ENCODE results near the gene EIF4G3.
"Not testable (repeated sequence)": the region's sequence is repeated elsewhere in the genome, so short reads cannot be mapped to it uniquely, and the experiment has no call there.

EIF4G3 gene

DNA sequence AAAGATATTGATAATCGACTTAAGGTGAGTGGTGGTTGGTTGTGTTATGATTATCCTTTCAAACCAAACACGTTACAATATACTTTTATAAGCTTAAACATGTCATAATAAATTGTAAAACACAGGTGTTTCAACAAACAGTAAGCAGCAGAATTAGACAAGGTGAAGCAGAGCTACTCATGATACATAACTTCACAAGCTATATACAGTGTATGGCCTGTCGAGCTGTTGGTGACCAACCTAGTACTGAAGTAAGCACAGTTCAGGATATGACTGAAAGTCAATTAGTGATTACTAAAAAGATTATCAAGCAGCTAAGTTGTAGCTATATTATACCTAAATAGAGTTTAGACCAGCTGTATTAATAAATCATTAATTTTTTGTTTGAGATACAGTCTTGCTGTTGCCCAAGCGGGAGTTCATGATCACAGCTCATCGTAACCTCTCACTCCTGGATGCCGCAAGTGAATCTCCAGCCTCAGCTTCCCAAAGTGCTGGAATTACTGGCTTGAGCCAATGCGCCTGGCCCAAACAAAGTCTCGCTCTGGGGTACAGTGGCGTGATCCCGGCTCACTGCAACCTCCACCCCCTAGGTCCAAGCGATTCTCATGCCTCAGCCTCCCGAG is 148.1 kb downstream of the EIF4G3 start:
- TF ChIP-seq, protein P1, sequence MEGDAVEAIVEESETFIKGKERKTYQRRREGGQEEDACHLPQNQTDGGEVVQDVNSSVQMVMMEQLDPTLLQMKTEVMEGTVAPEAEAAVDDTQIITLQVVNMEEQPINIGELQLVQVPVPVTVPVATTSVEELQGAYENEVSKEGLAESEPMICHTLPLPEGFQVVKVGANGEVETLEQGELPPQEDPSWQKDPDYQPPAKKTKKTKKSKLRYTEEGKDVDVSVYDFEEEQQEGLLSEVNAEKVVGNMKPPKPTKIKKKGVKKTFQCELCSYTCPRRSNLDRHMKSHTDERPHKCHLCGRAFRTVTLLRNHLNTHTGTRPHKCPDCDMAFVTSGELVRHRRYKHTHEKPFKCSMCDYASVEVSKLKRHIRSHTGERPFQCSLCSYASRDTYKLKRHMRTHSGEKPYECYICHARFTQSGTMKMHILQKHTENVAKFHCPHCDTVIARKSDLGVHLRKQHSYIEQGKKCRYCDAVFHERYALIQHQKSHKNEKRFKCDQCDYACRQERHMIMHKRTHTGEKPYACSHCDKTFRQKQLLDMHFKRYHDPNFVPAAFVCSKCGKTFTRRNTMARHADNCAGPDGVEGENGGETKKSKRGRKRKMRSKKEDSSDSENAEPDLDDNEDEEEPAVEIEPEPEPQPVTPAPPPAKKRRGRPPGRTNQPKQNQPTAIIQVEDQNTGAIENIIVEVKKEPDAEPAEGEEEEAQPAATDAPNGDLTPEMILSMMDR (IDR thresholded peaks at IDR 0.05): no peak
- H3K27me3 ChIP-seq: no peaks in the 10 kb centered on the region
- no peak overlapping the region for H3K4me3 ChIP-seq (ENCODE audit: low read depth in 1 of 2, low read length in 1 of 2)
- no peaks in the 10 kb centered on the region for H3K4me1 ChIP-seq (ENCODE audit: control insufficient read depth in 1 of 2, insufficient read depth in 1 of 2, low read depth in 1 of 2, low read length in 1 of 2)
- no peak overlapping the region for H3K27ac ChIP-seq
- no peaks in the 10 kb centered on the region for H3K36me3 ChIP-seq
- H3K9me3 ChIP-seq: no peaks in the 10 kb centered on the region

DNA sequence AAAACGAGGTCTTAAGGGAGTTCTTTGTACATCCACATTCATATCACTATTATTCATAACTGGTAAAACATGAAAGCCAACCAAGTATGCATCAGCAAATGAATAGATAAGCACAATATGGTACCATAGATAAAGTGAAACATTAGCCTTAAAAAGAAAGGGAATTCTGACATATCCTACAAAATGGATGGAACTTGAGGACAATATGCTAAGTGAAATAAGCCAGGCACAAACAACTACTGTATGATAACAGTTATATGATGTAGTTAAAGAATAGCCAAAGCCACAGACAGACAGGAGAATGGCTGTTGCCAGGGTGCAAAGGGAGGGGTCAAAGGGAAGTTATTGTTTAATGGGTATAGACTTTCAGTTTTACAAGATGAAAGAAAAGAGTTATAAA is 148.9 kb downstream of the EIF4G3 start:
- no peak overlapping the region for H3K4me3 ChIP-seq (ENCODE audit: low read depth in 1 of 2, low read length in 1 of 2)
- TF ChIP-seq, protein P1 (IDR thresholded peaks at IDR 0.05): no peak
- no peak overlapping the region for H3K27ac ChIP-seq

DNA sequence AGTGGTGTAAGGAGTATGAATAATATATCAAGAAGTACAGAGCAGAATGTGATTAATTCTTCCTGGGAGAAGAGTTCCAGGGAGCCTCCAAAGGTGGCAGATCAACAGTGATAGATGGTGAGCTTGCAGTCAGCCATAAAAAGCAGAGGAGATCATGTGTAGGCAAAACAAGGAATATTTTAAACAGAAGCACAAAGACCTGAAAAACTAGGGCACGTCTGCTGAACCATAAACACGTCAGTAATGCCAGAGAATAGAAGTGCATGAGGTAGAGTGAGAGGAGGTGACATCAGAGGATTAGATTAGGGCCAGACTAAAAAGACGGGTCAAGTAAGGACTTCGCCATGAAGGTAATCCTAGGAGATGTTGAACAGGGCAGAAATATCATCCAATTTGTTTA is 151.8 kb downstream of the EIF4G3 start:
- Histone ChIP-seq H3K36me3 (no peaks in the 10 kb centered on the region), H3K27me3 (no peaks in the 10 kb centered on the region), H3K9me3 (no peaks in the 10 kb centered on the region), H3K27ac (no peak overlapping the region), H3K4me1 (ENCODE audit: control insufficient read depth in 1 of 2, insufficient read depth in 1 of 2, low read depth in 1 of 2, low read length in 1 of 2) (peaks cover 21 to 23% of the 10 kb centered on the region in 2 experiments), H3K4me3 (ENCODE audit: low read depth in 1 of 2, low read length in 1 of 2) (no peak overlapping the region)
- TF ChIP-seq, protein P1 (IDR thresholded peaks at IDR 0.05): no peak

More for the DNA sequence above, 148.9 kb downstream of the EIF4G3 start:
- Histone ChIP-seq H3K36me3 (no peaks in the 10 kb centered on the region), H3K27me3 (no peaks in the 10 kb centered on the region), H3K9me3 (no peaks in the 10 kb centered on the region), H3K4me1 (ENCODE audit: control insufficient read depth in 1 of 2, insufficient read depth in 1 of 2, low read depth in 1 of 2, low read length in 1 of 2) (peaks cover 2% of the 10 kb centered on the region in 2 experiments)

DNA sequence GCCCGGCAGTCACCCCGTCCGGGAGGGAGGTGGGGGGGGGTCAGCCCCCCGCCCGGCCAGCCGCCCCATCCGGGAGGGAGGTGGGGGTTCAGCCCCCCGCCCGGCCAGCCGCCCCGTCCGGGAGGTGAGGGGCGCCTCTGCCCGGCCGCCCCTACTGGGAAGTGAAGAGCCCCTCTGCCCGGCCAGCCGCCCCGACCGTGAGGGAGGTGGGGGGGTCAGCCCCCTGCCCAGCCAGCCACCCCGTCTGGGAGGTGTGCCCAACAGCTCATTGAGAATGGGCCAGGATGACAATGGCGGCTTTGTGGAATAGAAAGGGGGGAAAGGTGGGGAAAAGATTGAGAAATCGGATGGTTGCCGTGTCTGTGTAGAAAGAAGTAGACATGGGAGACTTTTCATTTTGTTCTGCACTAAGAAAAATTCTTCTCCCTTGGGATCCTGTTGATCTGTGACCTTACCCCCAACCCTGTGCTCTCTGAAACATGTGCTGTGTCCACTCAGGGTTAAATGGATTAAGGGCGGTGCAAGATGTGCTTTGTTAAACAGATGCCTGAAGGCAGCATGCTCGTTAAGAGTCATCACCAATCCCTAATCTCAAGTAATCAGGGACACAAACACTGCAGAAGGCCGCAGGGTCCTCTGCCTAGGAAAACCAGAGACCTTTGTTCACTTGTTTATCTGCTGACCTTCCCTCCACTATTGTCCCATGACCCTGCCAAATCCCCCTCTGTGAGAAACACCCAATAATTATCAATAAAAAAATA is 152.4 kb downstream of the EIF4G3 start:
- not testable (repeated sequence) for H3K9me3 ChIP-seq; H3K27ac ChIP-seq; H3K36me3 ChIP-seq; H3K27me3 ChIP-seq; H3K4me3 ChIP-seq (ENCODE audit: low read depth in 1 of 2, low read length in 1 of 2)
- peaks cover 21 to 23% of the 10 kb centered on the region in 2 experiments for H3K4me1 ChIP-seq (ENCODE audit: control insufficient read depth in 1 of 2, insufficient read depth in 1 of 2, low read depth in 1 of 2, low read length in 1 of 2)

DNA sequence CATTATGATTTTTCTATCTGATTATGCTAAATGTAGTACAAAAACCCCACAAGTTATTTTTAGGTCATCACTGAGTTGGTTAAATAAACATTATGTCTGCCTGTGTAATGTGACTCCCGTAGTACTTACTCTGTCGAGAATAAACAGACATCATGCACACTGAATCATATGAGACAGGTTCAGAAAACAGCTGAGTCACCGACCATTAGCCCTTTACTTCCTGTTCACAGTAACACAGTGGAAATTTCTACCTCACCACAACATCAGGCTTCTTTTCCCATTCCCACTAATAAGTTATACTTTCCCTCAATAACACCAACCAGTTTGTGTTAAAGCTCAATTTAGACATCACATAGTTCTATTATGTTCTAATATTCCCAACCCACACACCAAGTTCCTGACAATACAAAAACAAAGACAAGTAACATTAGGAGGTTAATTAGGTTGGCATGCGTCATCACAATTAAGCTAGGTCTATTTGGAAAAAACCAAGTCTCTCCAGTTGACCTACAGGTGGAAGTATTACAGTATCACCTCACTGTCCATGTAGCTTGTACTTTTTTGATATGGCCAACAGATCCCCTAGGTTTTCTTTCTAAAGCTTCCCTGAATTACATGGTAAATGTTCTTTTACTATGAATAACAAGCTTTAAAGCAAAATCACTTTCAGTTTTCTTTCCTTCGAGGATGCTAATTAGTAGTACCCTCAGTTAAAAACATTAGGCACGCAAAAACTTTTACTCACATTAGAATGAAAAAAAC is 154.2 kb downstream of the EIF4G3 start:
- Histone ChIP-seq H3K4me3 (ENCODE audit: low read depth in 1 of 2, low read length in 1 of 2) (peak overlapping the region in 1 of 2 experiments; percentile 11), H3K36me3 (no peaks in the 10 kb centered on the region), H3K4me1 (ENCODE audit: control insufficient read depth in 1 of 2, insufficient read depth in 1 of 2, low read depth in 1 of 2, low read length in 1 of 2) (peaks cover 21 to 23% of the 10 kb centered on the region in 2 experiments), H3K27ac (peak overlapping the region; percentile 91), H3K27me3 (no peaks in the 10 kb centered on the region), H3K9me3 (no peaks in the 10 kb centered on the region)
- TF ChIP-seq, protein P1 (IDR thresholded peaks at IDR 0.05): no peak
